ENCODE data around the gene WRNIP1.

- no peak for TF ChIP-seq MBD2 (IDR thresholded peaks at IDR 0.05; ENCODE audit: borderline replicate concordance, low read depth)
- no peak for TF ChIP-seq E2F8 (IDR thresholded peaks at IDR 0.05; ENCODE audit: low read depth, partially characterized antibody)
- TF ChIP-seq CTCF (IDR thresholded peaks at IDR 0.05 in 2 of 3, conservative IDR thresholded peaks at IDR 0.05 in 1 of 3; ENCODE audit: insufficient read depth in 2 of 3, low read depth in 1 of 3, low read length in 3 of 3) = no peak
Measured at GRCh38 chr6:2834262-2834661, 69.1 kb downstream of the WRNIP1 start.
